NCI-H446 (cell line): ENCODE results near the gene CDC6.

Experiments used
- DNase-seq, 2 experiments: peaks; one replicate each; lab custom pipeline; 2025; lab: John Stamatoyannopoulos, UW

Gene CDC6

DNA sequence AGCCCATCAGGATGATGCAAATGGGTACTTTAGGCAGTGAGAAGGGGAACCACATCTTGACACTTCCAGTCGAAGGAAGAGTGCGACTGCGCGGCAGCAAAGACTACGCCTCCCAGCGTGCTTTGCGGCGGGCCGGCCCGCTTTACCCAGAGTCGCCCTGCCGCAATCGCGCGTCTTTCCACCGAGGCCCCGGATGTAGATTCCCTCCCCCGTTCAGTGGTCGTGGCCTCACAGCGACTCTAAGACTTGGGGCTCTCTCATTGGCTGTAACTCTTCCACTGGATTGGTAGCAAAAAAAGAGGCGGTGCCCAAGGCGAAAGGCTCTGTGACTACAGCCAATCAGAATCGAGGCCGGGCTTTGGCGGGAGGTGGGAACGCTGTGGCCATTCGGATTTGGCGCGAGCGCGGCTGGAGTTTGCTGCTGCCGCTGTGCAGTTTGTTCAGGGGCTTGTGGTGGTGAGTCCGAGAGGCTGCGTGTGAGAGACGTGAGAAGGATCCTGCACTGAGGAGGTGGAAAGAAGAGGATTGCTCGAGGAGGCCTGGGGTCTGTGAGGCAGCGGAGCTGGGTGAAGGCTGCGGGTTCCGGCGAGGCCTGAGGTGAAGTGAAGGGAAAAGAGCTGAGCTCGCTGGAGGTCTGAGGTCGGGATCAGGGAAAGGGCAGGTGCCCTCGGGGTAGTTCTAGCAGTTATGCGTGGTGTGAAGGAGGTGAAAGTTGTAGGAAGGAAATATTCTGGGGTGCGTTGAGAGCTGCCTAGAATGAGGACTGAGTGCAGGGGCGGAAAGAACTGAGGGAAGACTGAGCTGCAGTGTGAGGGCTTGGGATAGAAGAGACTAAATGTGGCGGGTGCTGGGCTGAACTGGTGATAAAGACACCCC lies at the start of gene CDC6:
Gene CDC6 (plus strand): TSS at position 386 of the 876 bp plus-strand sequence. CDS start 1,542 bp downstream, outside the sequence.
- DNase-seq, result peak; percentile 99

DNA sequence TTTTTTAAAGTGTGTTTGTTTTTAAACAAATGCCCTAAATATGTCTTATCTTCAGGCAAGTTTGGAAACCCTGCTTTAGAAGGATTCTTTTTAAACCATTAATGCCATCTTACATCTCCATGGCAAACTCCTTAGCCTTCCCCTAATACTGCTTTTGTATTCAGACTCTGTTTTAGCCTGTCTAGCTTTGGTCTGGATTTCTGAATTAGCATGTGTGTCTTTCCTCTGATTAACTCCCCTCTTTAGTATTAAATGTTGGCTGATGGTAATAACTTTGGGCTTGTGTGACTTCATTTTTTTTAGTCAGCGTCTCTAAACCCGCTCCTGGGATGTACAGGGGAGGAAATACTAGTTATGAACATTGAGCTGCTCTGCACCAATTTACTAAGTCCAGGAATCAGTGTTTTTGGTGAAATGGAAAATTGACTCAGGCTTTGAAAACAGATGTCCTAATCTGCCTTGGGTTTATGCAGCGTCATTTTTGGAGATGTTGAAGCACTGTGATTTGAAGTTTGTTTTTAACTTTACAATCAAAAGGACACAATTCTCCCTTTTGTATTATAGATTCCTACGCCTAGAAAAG lies 46.3 kb upstream of the CDC6 start:
- DNase-seq, result no peak

- no peak for DNase-seq
Observed at GRCh38 chr17:40242774-40243173, 44.9 kb upstream of the CDC6 start.

DNA sequence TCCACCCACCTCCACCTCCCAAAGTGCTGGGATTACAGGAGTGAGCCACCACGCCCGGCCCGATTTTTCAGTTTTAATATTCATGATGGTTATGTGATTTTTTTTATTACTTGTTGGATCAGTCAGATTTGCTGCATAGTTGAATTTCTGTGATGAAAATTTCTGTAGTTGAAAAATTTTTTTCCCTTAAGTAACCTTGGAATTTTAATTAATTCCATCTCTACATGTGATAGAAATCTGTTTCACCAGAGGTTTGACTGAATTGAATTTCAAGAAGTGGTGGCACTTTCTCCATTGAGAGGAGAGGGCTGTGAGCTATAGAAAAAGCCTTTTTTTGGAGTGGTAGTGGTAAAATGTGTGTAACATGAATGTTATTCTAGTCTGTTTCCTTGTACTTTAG lies 43.9 kb upstream of the CDC6 start:
- no peak for DNase-seq

DNA sequence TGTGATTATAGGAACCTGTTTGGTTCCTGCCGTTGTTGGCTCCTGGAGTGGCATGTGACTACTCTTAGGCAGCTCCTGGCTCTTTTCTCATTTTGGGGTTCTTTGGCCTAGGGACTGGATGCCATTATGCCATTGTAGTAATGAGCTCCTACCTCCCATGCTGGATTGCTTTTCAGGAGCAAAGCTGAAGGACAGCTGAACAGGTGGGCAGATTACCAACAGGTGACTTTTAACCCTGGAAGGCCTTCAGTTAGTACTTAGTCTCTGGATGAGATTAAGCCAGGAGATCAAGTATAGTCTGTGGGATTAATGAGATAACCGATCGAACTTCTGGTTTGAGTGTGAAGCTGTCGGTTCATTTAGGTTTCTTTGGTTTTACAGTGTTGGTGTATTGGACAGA lies 43.4 kb upstream of the CDC6 start:
- DNase-seq, result no peak

DNA sequence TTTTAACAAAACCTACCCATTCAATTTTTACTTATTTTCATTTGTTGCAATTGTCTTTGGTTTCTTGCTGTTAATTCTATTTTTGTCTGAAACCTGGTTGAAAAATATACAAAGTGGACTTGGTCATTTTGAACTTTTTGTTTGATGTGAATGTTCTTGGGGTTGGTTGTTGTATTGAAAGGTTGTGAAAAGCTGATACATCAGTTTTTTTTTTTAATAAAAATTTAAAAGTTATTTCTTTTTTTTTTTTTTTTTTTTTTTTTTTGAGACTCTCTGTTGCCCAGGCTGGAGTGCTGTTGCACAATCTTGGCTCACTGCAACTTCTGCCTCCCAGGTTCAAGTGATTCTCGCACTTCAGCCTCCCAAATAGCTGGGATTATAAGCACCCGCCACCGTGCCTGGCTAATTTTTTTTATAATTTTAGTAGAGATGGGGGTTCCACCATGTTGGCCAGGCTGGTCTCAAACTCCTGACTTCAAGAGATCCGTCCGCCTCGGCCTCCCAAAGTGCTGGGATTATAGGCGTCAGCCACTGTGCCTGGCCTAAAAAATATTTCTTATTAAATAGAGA lies 39.7 kb upstream of the CDC6 start:
- DNase-seq, result no peak

DNA sequence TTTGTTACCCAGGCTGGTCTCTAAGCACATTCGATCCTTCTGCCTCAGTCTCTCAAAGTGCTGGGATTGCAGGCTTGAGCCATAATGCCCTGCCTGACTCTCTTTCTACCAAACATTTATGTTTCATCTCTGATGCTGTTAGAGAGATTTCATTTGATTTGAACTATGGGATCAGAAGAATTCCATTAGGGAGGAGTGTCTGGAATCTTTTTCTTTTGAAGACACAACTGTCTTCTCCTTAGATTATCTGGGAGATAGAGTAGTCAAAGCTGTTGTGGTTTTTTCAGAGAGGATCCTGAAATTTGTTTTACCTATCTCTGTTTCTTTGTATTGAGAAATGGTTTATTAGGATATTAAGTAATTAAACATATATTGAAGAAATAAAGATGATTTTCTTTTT lies 39.2 kb upstream of the CDC6 start:
- DNase-seq, result no peak

DNA sequence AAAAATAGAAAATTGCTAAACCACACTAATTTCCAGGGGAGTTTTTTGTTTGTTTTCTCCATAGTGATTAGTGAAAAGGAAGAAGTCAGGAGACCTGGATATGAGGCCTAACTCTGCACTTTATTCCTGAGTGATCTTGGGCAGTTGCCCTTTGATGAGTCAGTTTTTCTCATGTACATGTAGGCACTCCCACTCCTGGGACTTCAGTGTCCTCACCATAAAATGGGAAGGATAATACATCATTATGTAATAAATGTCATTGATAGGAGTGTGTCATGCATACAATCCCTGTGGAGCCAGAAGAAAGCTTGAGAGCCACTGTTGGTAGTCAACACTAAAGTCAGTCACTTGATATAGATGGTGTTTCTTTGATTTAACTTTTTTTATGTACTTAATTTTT lies 36.1 kb upstream of the CDC6 start:
- DNase-seq, result no peak

- no peak for DNase-seq
Observed at GRCh38 chr17:40253565-40253964, 34.1 kb upstream of the CDC6 start.

DNA sequence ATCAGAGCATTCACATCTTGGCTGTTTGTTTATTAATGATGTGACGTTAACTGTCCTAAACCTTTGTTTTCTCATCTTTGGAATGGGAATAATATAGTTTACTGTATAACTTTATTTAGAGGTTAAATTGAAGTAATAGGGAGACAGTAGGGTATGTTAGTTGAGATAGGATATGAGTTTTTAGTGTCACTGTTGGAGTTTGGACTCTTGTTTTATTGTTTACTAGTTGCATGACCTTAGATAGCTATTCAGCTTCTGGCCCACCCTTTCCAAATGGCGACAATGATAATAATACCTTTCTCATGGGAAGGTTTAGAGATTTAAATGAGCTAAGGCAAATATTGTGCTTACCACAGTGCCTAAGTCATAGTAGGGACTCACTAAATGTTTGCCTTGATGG lies 28.2 kb upstream of the CDC6 start:
- DNase-seq, result no peak

DNA sequence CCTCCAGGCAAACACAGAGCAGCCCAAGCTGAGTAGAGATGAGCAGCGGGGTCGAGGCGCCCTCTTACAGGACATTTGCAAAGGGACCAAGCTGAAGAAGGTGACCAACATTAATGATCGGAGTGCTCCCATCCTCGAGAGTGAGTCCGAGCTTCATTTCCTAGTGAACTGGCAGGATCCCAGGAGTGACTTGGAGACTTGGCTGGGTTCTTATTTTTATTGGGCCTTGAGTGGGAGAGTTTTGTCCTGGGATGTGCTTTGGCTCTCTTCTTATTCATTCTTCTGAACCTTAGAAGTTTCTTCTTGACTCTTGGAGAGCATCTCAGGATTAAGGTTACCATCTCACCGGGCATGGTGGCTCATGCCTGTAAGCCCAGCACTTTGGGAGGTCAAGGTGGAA lies 27.2 kb upstream of the CDC6 start:
- DNase-seq, result no peak

- no peak for DNase-seq
Observed at GRCh38 chr17:40264458-40265185, 23.1 kb upstream of the CDC6 start.

DNA sequence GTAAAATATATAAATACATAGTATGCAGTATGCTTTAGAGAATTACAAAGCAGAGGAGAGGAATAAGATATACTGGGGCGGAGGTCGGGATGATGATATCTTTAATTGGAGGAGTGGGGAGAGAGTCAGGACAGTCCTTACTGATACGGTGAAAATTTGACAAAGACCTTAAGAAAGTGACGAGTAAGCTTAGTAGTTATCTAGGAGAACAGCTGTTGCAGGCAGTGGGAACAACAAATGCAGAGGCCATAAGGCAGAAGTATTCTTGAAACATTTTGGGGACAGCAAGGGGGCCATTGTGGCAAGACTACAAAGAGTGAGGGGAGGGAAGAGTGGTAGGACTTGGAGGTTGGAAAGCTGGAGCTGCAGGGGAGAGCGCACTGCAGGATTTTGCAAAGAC lies 22.3 kb upstream of the CDC6 start:
- DNase-seq, result no peak

DNA sequence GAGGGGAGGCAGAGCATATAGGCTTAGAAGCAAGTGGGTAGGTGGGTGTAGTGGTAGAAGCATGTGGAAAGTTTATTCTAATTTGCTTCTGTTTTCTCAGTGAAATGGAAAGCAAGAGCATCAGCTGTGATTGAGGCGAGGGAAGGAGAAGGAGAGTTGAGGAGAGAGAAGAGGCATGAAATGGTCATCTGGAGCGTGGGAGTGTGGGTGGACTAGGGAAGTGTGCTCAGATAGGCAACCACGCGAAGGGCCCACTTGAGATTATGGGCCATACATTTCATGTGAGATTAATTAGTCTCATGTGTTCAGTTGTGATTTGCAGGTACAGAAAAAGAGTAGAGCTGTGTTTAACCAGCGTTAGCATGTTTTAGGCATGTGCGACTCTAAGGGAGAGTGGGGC lies 20.8 kb upstream of the CDC6 start:
- no peak for DNase-seq

- DNase-seq, result no peak
Observed at GRCh38 chr17:40268141-40268712, 19.5 kb upstream of the CDC6 start.

DNA sequence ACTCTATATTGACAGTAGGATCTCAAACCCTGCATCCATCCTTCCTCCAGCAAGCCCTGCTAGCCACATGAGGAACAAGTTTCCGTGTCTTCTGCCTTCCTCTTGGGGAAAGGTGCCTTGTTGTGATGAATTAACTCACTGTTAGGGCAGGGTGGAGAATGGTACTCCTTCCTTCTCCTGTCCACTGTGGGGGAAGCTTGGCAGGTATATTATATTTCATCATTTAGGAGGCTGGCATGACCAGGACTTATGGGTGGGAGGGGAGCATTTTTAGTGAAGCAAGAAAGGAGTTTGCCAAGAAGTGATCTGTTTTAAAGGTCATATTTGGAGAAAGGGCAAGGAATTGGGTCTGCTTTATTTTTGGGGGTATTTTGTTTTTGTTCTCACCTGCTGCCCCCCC lies 9.3 kb upstream of the CDC6 start:
- DNase-seq, result no peak

GRCh38 chr17:40279402-40279801 lies 8.3 kb upstream of the CDC6 start:
- DNase-seq, result no peak

DNA sequence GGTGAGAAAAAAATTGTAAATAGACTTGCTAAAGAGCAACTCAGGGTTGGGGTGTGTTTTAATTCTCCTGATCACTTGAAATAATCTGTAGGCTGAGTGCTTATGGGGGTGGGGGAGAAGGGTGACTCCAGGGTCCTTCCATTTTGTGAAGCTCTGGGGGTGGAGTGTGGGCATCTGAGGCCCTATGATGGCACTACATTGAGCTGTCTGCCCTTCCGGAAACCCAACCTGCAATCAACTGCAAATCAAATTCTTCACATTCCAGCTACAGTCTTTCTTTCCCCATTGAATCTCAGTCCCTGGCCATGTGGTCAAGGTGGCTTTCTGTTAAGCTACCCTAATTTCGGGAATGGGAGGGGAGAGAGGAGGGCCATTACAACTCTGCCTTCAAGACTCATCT lies 6.0 kb upstream of the CDC6 start:
- DNase-seq, result no peak

GRCh38 chr17:40283662-40284061 lies 4.0 kb upstream of the CDC6 start:
- no peak for DNase-seq

GRCh38 chr17:40284085-40284713 lies 3.5 kb upstream of the CDC6 start:
- no peak for DNase-seq

DNA sequence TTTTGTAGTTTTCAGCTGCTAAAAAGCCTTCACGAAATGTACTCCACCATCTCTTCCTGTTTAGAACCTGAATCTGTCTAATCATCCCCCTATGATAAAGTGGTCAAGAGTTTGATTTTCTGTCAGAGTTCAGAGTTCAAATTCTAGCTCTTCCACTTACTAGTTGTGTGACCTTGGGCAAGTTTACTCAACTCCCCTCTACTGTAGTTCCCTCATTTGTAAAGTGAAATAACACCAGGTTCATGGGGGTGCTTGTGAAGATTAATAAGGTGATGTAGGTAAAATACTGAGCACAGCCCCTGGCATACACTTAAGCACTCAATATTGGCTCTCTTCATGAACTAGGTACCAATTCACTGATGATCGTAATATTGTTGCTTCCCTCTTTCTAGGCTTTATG lies 1.2 kb upstream of the CDC6 start:
- no peak for DNase-seq

DNA sequence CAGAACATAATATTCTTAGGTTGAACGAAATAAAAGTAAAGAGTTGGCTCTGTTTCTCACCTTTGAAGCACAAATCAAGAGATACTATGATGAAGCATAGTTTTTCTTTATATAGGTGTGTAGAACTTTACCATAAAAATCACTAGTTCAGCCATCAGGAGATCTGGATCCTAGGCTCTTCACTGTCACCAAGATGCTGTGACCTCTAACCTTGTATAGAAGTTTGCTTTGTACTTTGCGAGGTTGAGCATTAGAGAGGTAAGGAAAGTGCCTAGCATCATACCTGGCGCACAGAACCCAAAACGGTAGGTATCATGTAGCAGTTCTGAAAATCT lies 553 bp upstream of the CDC6 start:
- DNase-seq, result no peak
